PC-3 (cell line): ENCODE results near the gene LBHD2. TPM values are rescaled to one million over a fixed set of nuclear protein-coding genes. Genes with fewer than 3 reads are reported as not detected.

Experiments
- ATAC-seq: fragments of 200-7000 bp; cut with Tn5 transposase; 2 replicates; pipeline ENCODE4 v1.9.1; 2020; ENCODE audit warnings: mild to moderate bottlenecking, moderate library complexity
- BruUV-seq: library from RNA; stranded (reverse); fragments of 400-500 nt; replicated peaks from 2 replicates; lab custom pipeline; 2021; lab: Mats Ljungman, UMichigan
- CTCF ChIA-PET: fragments of 300-600 bp; sonication (Branson Sonifier 250); formaldehyde crosslinking; loops from one replicate; lab custom pipeline; 2022; ENCODE audit warnings: antibody characterized with exemption; lab: Charles Lee
- POLR2A ChIA-PET: fragments of 300-600 bp; sonication (Branson Sonifier 250); formaldehyde crosslinking; loops from one replicate; lab custom pipeline; 2022; ENCODE audit warnings: antibody characterized with exemption; ENCODE audit not compliant: unreplicated experiment; lab: Charles Lee
- DNase-seq: peaks from one replicate; pipeline ENCODE4 v3.0.0-alpha.2; 2015
- H2AFZ ChIP-seq: fragments of 300-600 bp; sonication (generic); 2 replicates; pipeline ENCODE4 v1.6.0; 2016; ENCODE audit warnings: antibody characterized with exemption, low read length
- H3F3A ChIP-seq: fragments of 300-600 bp; sonication (generic); one replicate; pipeline ENCODE4 v1.6.0; 2017; ENCODE audit warnings: antibody characterized with exemption, low read length, control low read depth, mild to moderate bottlenecking; ENCODE audit not compliant: unreplicated experiment
- H3K27ac ChIP-seq: fragments of 300-600 bp; sonication (generic); 2 replicates; pipeline ENCODE4 v1.5.1; 2016; ENCODE audit warnings: mild to moderate bottlenecking, low read length
- H3K27me3 ChIP-seq: fragments of 300-600 bp; sonication (generic); 2 replicates; pipeline ENCODE4 v1.6.1; 2016; ENCODE audit warnings: low read length, mixed read lengths
- H3K36me3 ChIP-seq: fragments of 300-600 bp; sonication (generic); 2 replicates; pipeline ENCODE4 v1.6.1; 2016; ENCODE audit warnings: low read depth, mixed run types, low read length, mixed read lengths
- H3K4me1 ChIP-seq: fragments of 300-600 bp; sonication (generic); 2 replicates; pipeline ENCODE4 v1.5.1; 2016; ENCODE audit warnings: low read length; ENCODE audit not compliant: insufficient read depth
- H3K4me2 ChIP-seq: fragments of 300-600 bp; sonication (generic); 2 replicates; pipeline ENCODE4 v1.6.0; 2016; ENCODE audit warnings: low read length
- H3K4me3 ChIP-seq: fragments of 300-600 bp; sonication (generic); 2 replicates; pipeline ENCODE4 v1.5.1; 2016; ENCODE audit warnings: mild to moderate bottlenecking, low read length, mixed read lengths
- H3K79me2 ChIP-seq: fragments of 300-600 bp; sonication (generic); 2 replicates; pipeline ENCODE4 v1.6.1; 2017; ENCODE audit warnings: low read length, mixed read lengths
- H3K9ac ChIP-seq: fragments of 300-600 bp; sonication (generic); 2 replicates; pipeline ENCODE4 v1.6.0; 2016; ENCODE audit warnings: mild to moderate bottlenecking, low read length
- H3K9me2 ChIP-seq: fragments of 300-600 bp; sonication (generic); replicated peaks from 2 replicates; pipeline ENCODE4 v1.6.1; 2016; ENCODE audit warnings: mixed run types, low read length, mixed read lengths
- H3K9me3 ChIP-seq: fragments of 300-600 bp; sonication (generic); 2 replicates; pipeline ENCODE4 v1.6.1; 2016; ENCODE audit warnings: low read length, mixed read lengths
- H4K20me1 ChIP-seq: fragments of 300-600 bp; sonication (generic); 2 replicates; pipeline ENCODE4 v1.6.1; 2016; ENCODE audit warnings: low read length, mixed read lengths
- CTCF ChIP-seq: fragments of 300-600 bp; sonication (generic); conservative IDR thresholded peaks from 2 replicates; pipeline ENCODE4 v1.5.1; 2017; ENCODE audit warnings: antibody characterized with exemption, low read depth, mild to moderate bottlenecking, low read length
- EZH2 ChIP-seq: fragments of 300-600 bp; sonication (generic); IDR thresholded peaks from one replicate; pipeline ENCODE4 v1.6.1; 2017; ENCODE audit warnings: antibody characterized with exemption, mild to moderate bottlenecking, low read length; ENCODE audit not compliant: unreplicated experiment
- EZH2phosphoT487 ChIP-seq: fragments of 300-600 bp; sonication (generic); IDR thresholded peaks from 2 replicates; pipeline ENCODE4 v1.6.1; 2018; ENCODE audit warnings: mild to moderate bottlenecking, antibody characterized with exemption, low read length, borderline replicate concordance
- intact Hi-C: fragments of 100-400 bp; cut with micrococcal nuclease; formaldehyde crosslinking; loops from 2 replicates; pipeline ENCODE4 v1.9.0; 2023
- total RNA-seq: library from RNA; depleted of rRNA; stranded (reverse); fragments of >200 nt; gene quantifications from 2 replicates; pipeline ENCODE4 v1.2.3, GENCODE V29; 2014

LBHD2 gene
- total RNA-seq, 1 experiment from 2014 or later: not detected

- no peak for DNase-seq
- CTCF ChIA-PET: no interaction called here
Observed at GRCh38 chr14:103088921-103089320, 4.9 kb downstream of the LBHD2 start.

GRCh38 chr14:103089386-103090335 is 5.7 kb downstream of the LBHD2 start:
- Histone ChIP-seq H3K4me1 (no peaks in the 10 kb centered on the region; the same call in 1 of the 2 replicates), H3K9me3 (no peaks in the 10 kb centered on the region), H3K9ac (no peak overlapping the region), H3K4me2 (no peak overlapping the region), H3F3A (no peaks in the 10 kb centered on the region), H3K79me2 (no peaks in the 10 kb centered on the region), H2AFZ (no peak overlapping the region), H3K36me3 (no peaks in the 10 kb centered on the region), H3K4me3 (no peak overlapping the region), H3K9me2 (no peaks in the 10 kb centered on the region), H3K27ac (no peak overlapping the region), H3K27me3 (no peaks in the 10 kb centered on the region), H4K20me1 (no peaks in the 10 kb centered on the region)
- intact Hi-C loops: no loop called here
- POLR2A ChIA-PET: no interaction called here
- ATAC-seq: no peak
- no peak for DNase-seq
- no TSS peak for BruUV-seq
- no peak for TF ChIP-seq CTCF
- no peak for TF ChIP-seq EZH2
- no peak for TF ChIP-seq EZH2phosphoT487
- CTCF ChIA-PET: interaction anchor here (0.6 kb wide), 1 partner anchor 22 kb away, joined by 3 read pairs; no protein-coding TSS in a partner anchor

More at GRCh38 chr14:103088921-103089320, 4.9 kb downstream of the LBHD2 start:
- Histone ChIP-seq H4K20me1 (no peaks in the 10 kb centered on the region), H3K9me2 (no peaks in the 10 kb centered on the region), H3K4me3 (no peak overlapping the region), H3K9me3 (no peaks in the 10 kb centered on the region), H3K79me2 (no peaks in the 10 kb centered on the region), H2AFZ (no peak overlapping the region), H3K27ac (no peak overlapping the region), H3K4me2 (no peak overlapping the region), H3K4me1 (no peaks in the 10 kb centered on the region; the same call in 1 of the 2 replicates), H3K9ac (no peak overlapping the region), H3K36me3 (no peaks in the 10 kb centered on the region), H3F3A (no peaks in the 10 kb centered on the region), H3K27me3 (no peaks in the 10 kb centered on the region)
- TF ChIP-seq EZH2phosphoT487 (no peak), CTCF (no peak)
- POLR2A ChIA-PET: no interaction called here
- no peak for ATAC-seq
- no TSS peak for BruUV-seq
- intact Hi-C loops: no loop called here
